ENCODE results near the gene MEP1A. TPM values are rescaled to one million over a fixed set of nuclear protein-coding genes. Genes with fewer than 3 reads are reported as not detected.
"Not testable (repeated sequence)": the region's sequence is repeated elsewhere in the genome, so short reads cannot be mapped to it uniquely, and the experiment has no call there.

Gene MEP1A
- total RNA-seq, 3 donors from 2014 or later (not counting 1 experiment from before 2014, with no cell fraction given) = not detected

DNA sequence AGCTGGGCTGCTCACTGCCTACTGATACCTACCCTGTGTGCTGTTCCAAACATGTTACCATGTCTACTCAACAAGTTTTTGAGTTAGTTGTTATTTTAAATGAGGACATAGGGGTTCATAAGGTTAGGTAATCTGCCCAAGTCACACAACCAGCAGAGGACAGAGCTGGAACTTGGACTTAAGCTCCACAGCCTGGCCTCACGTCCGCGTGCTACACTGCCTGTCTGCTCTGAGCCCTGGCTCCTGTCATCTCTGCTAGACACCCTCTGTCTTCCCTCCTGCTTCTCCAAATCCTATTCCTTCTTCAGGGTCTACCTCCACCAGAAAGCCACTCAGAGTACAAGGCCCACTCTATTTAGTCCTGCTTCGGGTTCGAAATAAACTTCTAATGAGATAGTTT, 28.2 kb upstream of the MEP1A start:
- Histone ChIP-seq H3K9me3 (ENCODE audit: control insufficient read depth, insufficient read depth, low read length) (no peaks in the 10 kb centered on the region), H3K27me3 (ENCODE audit: control insufficient read depth, insufficient read depth, low read length) (peaks cover 2% of the 10 kb centered on the region), H3K4me1 (ENCODE audit: control insufficient read depth, insufficient read depth, low read length) (no peaks in the 10 kb centered on the region), H3K36me3 (ENCODE audit: control insufficient read depth, insufficient read depth, low read length) (no peaks in the 10 kb centered on the region), H3K4me3 (ENCODE audit: low read length) (no peak overlapping the region), H3K27ac (ENCODE audit: low read length) (no peak overlapping the region)
- Mint-ChIP-seq H3K27me3 (ENCODE audit: low read depth in 2 of 2) (peaks cover 7 to 36% of the 10 kb centered on the region in 2 donors), H3K4me1 (no peaks in the 10 kb centered on the region), H3K9me3 (peaks cover 0 to 2% of the 10 kb centered on the region in 2 donors), H3K4me3 (no peak overlapping the region), H3K27ac (no peak overlapping the region), H3K36me3 (no peaks in the 10 kb centered on the region)
- TF ChIP-seq, protein P1, sequence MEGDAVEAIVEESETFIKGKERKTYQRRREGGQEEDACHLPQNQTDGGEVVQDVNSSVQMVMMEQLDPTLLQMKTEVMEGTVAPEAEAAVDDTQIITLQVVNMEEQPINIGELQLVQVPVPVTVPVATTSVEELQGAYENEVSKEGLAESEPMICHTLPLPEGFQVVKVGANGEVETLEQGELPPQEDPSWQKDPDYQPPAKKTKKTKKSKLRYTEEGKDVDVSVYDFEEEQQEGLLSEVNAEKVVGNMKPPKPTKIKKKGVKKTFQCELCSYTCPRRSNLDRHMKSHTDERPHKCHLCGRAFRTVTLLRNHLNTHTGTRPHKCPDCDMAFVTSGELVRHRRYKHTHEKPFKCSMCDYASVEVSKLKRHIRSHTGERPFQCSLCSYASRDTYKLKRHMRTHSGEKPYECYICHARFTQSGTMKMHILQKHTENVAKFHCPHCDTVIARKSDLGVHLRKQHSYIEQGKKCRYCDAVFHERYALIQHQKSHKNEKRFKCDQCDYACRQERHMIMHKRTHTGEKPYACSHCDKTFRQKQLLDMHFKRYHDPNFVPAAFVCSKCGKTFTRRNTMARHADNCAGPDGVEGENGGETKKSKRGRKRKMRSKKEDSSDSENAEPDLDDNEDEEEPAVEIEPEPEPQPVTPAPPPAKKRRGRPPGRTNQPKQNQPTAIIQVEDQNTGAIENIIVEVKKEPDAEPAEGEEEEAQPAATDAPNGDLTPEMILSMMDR (IDR thresholded peaks at IDR 0.05) = no peak
- intact Hi-C loops (cut with micrococcal nuclease) = no loop called here
- ATAC-seq (no peak), DNase-seq (no peak)
- WGBS (ENCODE audit: insufficient coverage) = 99% methylated on average over 5 of the region's 5 CpGs

DNA sequence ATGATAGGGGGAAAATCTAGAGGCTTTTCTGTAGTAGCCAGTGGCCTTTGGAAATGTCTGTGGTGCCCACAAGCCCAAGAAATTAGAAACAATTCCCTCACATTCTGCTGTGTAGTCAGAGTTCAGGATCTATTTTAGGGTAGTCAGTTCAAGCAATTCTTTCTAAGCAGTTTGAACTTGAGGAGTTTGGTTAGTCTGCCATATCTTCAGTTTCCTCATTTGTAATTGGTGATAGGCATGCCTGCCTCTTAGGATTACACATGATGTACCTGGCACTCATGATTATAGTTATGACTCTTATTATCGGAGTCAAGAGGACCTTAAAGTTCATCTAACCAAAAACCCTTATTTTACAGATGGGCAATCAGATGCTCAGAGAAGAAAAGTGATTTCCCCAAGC, 21.2 kb upstream of the MEP1A start:
- Mint-ChIP-seq H3K27ac (no peak overlapping the region), H3K4me3 (no peak overlapping the region), H3K9me3 (no peaks in the 10 kb centered on the region), H3K36me3 (no peaks in the 10 kb centered on the region), H3K27me3 (ENCODE audit: low read depth in 2 of 2) (peaks cover 4 to 24% of the 10 kb centered on the region in 2 donors), H3K4me1 (no peaks in the 10 kb centered on the region)
- Histone ChIP-seq H3K36me3 (ENCODE audit: control insufficient read depth, insufficient read depth, low read length) (no peaks in the 10 kb centered on the region), H3K27ac (ENCODE audit: low read length) (peak overlapping the region; percentile 48), H3K4me3 (ENCODE audit: low read length) (no peak overlapping the region), H3K9me3 (ENCODE audit: control insufficient read depth, insufficient read depth, low read length) (no peaks in the 10 kb centered on the region), H3K4me1 (ENCODE audit: control insufficient read depth, insufficient read depth, low read length) (peaks cover 4% of the 10 kb centered on the region), H3K27me3 (ENCODE audit: control insufficient read depth, insufficient read depth, low read length) (no peaks in the 10 kb centered on the region)
- no peak for DNase-seq
- TF ChIP-seq, protein P1 (IDR thresholded peaks at IDR 0.05) = no peak
- ATAC-seq = no peak
- WGBS (ENCODE audit: insufficient coverage) = 100% methylated on average over 1 of the region's 1 CpG
- intact Hi-C loops (cut with micrococcal nuclease) = no loop called here

DNA sequence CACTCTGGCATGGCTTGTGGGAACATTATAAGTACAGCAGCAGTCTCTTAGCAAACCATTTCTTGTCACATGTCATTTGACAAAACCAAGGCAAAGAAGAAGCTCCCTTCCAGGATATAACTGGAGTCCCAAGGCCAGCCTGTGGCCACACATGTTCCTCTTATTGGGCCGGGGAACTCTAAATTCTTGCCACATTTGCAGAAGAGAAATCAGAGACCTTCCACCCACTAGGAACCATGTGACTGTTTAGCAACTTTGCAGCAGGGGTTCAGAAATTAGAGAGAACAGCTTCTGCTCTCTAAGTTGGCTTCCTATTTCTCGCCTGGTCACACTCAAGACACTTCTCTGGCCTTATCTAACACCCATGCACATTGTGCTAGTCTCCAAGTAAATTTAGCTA, 20.4 kb upstream of the MEP1A start:
- Mint-ChIP-seq H3K27ac (no peak overlapping the region), H3K4me1 (no peaks in the 10 kb centered on the region), H3K27me3 (ENCODE audit: low read depth in 2 of 2) (peaks cover 2 to 16% of the 10 kb centered on the region in 2 donors), H3K4me3 (no peak overlapping the region), H3K36me3 (no peaks in the 10 kb centered on the region), H3K9me3 (no peaks in the 10 kb centered on the region)
- peak in 2 of 3 donors; percentile 34 to 70 for ATAC-seq
- 12% methylated on average over 2 of the region's 2 CpGs for WGBS (ENCODE audit: insufficient coverage)
- TF ChIP-seq, protein P1 (IDR thresholded peaks at IDR 0.05) = no peak
- Histone ChIP-seq H3K27ac (ENCODE audit: low read length) (no peak overlapping the region), H3K9me3 (ENCODE audit: control insufficient read depth, insufficient read depth, low read length) (no peaks in the 10 kb centered on the region), H3K4me3 (ENCODE audit: low read length) (no peak overlapping the region), H3K27me3 (ENCODE audit: control insufficient read depth, insufficient read depth, low read length) (no peaks in the 10 kb centered on the region), H3K4me1 (ENCODE audit: control insufficient read depth, insufficient read depth, low read length) (peaks cover 4% of the 10 kb centered on the region), H3K36me3 (ENCODE audit: control insufficient read depth, insufficient read depth, low read length) (no peaks in the 10 kb centered on the region)
- DNase-seq = peak in 1 of 2 donors; percentile 5
- intact Hi-C loops (cut with micrococcal nuclease) = no loop called here

DNA sequence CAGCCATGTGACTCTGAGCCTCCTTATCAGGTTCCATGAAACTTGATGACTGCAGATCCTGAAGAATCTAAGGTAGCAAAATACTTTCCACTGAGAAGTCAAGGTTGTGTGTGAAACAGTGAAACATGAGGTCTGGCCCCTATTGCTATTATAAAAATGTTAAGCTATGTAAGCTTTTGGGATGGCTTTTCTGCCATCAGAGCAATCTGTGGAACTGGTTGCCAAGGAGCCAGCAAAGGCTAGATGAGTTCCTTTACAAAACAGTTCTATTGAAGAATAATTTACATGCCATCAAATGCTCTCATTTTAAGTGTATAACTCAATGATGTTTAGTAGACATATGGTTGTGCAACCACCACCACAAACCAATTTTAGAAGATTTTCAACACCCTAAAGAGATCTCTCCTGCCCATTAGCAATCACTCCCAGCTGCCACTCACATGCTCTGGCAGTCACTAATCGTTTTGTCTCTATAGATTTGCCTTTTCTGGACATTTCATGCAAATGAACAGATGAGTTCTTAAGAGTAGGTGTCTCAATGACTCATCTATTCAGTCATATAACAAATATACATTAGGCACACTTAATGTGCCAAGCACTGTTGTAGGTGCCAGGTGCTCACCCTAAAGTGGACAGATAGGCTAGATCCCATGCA, 19.9 kb upstream of the MEP1A start:
- Mint-ChIP-seq H3K27me3 (ENCODE audit: low read depth in 2 of 2) (peaks cover 2 to 10% of the 10 kb centered on the region in 2 donors), H3K36me3 (no peaks in the 10 kb centered on the region), H3K9me3 (no peaks in the 10 kb centered on the region), H3K4me1 (no peaks in the 10 kb centered on the region), H3K4me3 (no peak overlapping the region), H3K27ac (no peak overlapping the region)
- TF ChIP-seq, protein P1 (IDR thresholded peaks at IDR 0.05) = no peak
- intact Hi-C loops (cut with micrococcal nuclease) = no loop called here
- Histone ChIP-seq H3K27ac (ENCODE audit: low read length) (no peak overlapping the region), H3K4me1 (ENCODE audit: control insufficient read depth, insufficient read depth, low read length) (peaks cover 4% of the 10 kb centered on the region), H3K36me3 (ENCODE audit: control insufficient read depth, insufficient read depth, low read length) (no peaks in the 10 kb centered on the region), H3K27me3 (ENCODE audit: control insufficient read depth, insufficient read depth, low read length) (no peaks in the 10 kb centered on the region), H3K4me3 (ENCODE audit: low read length) (no peak overlapping the region), H3K9me3 (ENCODE audit: control insufficient read depth, insufficient read depth, low read length) (no peaks in the 10 kb centered on the region)
- ATAC-seq = no peak
- WGBS (ENCODE audit: insufficient coverage) = 43% methylated on average over 1 of the region's 1 CpG
- no peak for DNase-seq

DNA sequence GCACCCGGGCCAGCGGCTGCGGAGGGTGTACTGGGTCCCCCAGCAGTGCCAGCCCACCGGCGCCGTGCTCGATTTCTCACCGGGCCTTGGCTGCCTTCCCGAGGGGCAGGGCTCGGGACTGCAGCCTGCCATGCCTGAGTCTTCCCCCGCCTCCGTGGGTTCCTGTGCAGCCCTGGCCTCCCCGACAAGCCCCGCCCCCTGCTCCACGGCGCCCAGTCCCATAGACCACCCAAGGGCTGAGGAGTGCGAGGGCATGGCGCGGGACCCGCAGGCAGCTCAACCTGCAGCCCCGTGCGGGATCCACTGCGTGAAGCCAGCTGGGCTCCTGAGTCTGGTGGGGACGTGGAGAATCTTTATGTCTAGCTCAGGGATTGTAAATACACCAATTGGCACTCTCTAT, 18.5 kb upstream of the MEP1A start:
- 96% methylated on average over 24 of the region's 24 CpGs for WGBS (ENCODE audit: insufficient coverage)
- intact Hi-C loops (cut with micrococcal nuclease) = not testable (repeated sequence)

More for the DNA sequence above, 18.5 kb upstream of the MEP1A start:
- not testable (repeated sequence) for ATAC-seq; H3K27ac Mint-ChIP-seq; H3K4me3 ChIP-seq (ENCODE audit: low read length); H3K27me3 ChIP-seq (ENCODE audit: control insufficient read depth, insufficient read depth, low read length); H3K27me3 Mint-ChIP-seq (ENCODE audit: low read depth in 2 of 2); H3K4me1 Mint-ChIP-seq; H3K36me3 Mint-ChIP-seq; H3K4me3 Mint-ChIP-seq; H3K9me3 ChIP-seq (ENCODE audit: control insufficient read depth, insufficient read depth, low read length); H3K36me3 ChIP-seq (ENCODE audit: control insufficient read depth, insufficient read depth, low read length); H3K9me3 Mint-ChIP-seq; H3K4me1 ChIP-seq (ENCODE audit: control insufficient read depth, insufficient read depth, low read length); H3K27ac ChIP-seq (ENCODE audit: low read length)
- peak in 1 of 2 donors; percentile 15 for DNase-seq
